OCI-LY7 (cell line): ENCODE data around the gene BICRAL.

ENCODE experiments used
- CTCF ChIP-seq: fragments of 200-600 bp; sonication (generic); conservative IDR thresholded peaks from 2 replicates; pipeline ENCODE4 v1.5.1; 2014; ENCODE audit warnings: mild to moderate bottlenecking, antibody characterized with exemption, low read length, moderate library complexity, mixed read lengths
- EZH2phosphoT487 ChIP-seq: fragments of 200-600 bp; sonication (generic); IDR thresholded peaks from 2 replicates; pipeline ENCODE4 v1.6.1; 2018; ENCODE audit warnings: low read depth, borderline replicate concordance, mild to moderate bottlenecking, mixed run types, antibody characterized with exemption, low read length, moderate library complexity, mixed read lengths

GRCh38 chr6:42756722-42757121 is 25.1 kb upstream of the BICRAL start:
- TF ChIP-seq CTCF (no peak), EZH2phosphoT487 (no peak)
